Measurements from ENCODE around the gene KCNN1. TPM values are rescaled to one million over a fixed set of nuclear protein-coding genes. Genes with fewer than 3 reads are reported as not detected.

Gene KCNN1
- total and polyA plus RNA-seq, 9 of the 15 experiments (the other 6 are each of a cell fraction or from before 2014, with no cell fraction given), result 0.01 to 6.2 (median 0.72) TPM

DNA sequence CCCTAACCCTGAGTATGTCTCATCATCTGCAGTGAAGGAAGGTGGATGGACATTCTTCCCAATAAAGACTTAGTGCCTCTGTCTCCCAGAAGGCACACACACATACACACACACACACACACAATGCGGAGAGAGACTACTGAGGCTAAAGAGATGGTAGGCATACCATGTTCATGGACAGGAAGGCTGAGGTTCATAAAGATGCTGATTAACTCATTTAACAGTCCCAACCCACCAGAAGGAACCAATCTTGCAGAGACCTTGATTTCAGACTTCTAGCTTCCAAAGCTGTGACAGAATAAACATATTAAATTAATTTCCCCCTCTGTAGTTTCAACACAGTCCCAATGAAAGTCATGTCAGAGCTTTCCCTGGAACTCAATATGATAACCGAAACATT lies 74.1 kb downstream of the KCNN1 start:
- H3K4me2 ChIP-seq (ENCODE audit: insufficient read depth, low read length), result no peak overlapping the region
- no peak overlapping the region for H3K27ac ChIP-seq (ENCODE audit: extremely low read depth, low read depth, low read length)
- ChIA-PET POLR2A (interaction anchor here (0.6 kb wide), 1 partner anchor 14 kb away, joined by 3 read pairs; no protein-coding TSS in a partner anchor), CTCF (ENCODE audit: low intra/inter-chr PET ratio) (no interaction called here)
- no peak overlapping the region for H3K9ac ChIP-seq (ENCODE audit: insufficient read depth in 1 of 2, low read depth in 2 of 2, low read length in 2 of 2)
- FAIRE-seq, result no peak
- H3K4me1 ChIP-seq (replicated peaks in 1 of 2; ENCODE audit: control insufficient read depth in 2 of 2, insufficient read depth in 2 of 2, low read length in 2 of 2), result peaks cover 3 to 13% of the 10 kb centered on the region in 2 experiments; a peak in 3 of 5 replicates
- peaks cover 14 to 18% of the 10 kb centered on the region in 2 experiments for H3K27me3 ChIP-seq (ENCODE audit: control insufficient read depth in 2 of 2, insufficient read depth in 2 of 2, low read length in 2 of 2)
- intact Hi-C loops (cut with micrococcal nuclease), result no loop called here
- in situ Hi-C loops (cut with MboI), result no loop called here
- 0 out of 2 replicates have a peak, but pooled peaks cover 3% of the 10 kb centered on the region for H3K9me3 ChIP-seq (replicated peaks; ENCODE audit: control insufficient read depth, insufficient read depth, low read depth, low read length)
- ATAC-seq, result no peak
- H2AFZ ChIP-seq (ENCODE audit: low read depth, low read length), result no peak overlapping the region
- no peaks in the 10 kb centered on the region for H4K20me1 ChIP-seq (replicated peaks; ENCODE audit: control insufficient read depth, insufficient read depth, low read length)
- H3K36me3 ChIP-seq (ENCODE audit: control insufficient read depth, insufficient read depth, low read length), result no peaks in the 10 kb centered on the region
- no peaks in the 10 kb centered on the region for H3K9me1 ChIP-seq (ENCODE audit: control insufficient read depth, insufficient read depth, low read length)
- BruUV-seq (replicated peaks), result no TSS peak
- 5% methylated on average over 2 of the region's 2 CpGs for WGBS (ENCODE audit: insufficient coverage, low coverage, missing lambda C conversion rate)
- H3K4me3 ChIP-seq, result no peak overlapping the region
- no peak for DNase-seq (ENCODE audit: extremely low read depth in 1 of 4, low spot score in 3 of 4)
- H3K79me2 ChIP-seq (ENCODE audit: control insufficient read depth, insufficient read depth, low read length), result no peaks in the 10 kb centered on the region
- TF ChIP-seq TAF15 (IDR thresholded peaks at IDR 0.05; ENCODE audit: low read depth, low read length), result no peak
- no peak for TF ChIP-seq BCOR (IDR thresholded peaks at IDR 0.05)
- no peak for TF ChIP-seq RBBP5 (IDR thresholded peaks at IDR 0.05; ENCODE audit: borderline replicate concordance, insufficient read depth, low read length, poor library complexity, severe bottlenecking)
- TF ChIP-seq, protein P1, sequence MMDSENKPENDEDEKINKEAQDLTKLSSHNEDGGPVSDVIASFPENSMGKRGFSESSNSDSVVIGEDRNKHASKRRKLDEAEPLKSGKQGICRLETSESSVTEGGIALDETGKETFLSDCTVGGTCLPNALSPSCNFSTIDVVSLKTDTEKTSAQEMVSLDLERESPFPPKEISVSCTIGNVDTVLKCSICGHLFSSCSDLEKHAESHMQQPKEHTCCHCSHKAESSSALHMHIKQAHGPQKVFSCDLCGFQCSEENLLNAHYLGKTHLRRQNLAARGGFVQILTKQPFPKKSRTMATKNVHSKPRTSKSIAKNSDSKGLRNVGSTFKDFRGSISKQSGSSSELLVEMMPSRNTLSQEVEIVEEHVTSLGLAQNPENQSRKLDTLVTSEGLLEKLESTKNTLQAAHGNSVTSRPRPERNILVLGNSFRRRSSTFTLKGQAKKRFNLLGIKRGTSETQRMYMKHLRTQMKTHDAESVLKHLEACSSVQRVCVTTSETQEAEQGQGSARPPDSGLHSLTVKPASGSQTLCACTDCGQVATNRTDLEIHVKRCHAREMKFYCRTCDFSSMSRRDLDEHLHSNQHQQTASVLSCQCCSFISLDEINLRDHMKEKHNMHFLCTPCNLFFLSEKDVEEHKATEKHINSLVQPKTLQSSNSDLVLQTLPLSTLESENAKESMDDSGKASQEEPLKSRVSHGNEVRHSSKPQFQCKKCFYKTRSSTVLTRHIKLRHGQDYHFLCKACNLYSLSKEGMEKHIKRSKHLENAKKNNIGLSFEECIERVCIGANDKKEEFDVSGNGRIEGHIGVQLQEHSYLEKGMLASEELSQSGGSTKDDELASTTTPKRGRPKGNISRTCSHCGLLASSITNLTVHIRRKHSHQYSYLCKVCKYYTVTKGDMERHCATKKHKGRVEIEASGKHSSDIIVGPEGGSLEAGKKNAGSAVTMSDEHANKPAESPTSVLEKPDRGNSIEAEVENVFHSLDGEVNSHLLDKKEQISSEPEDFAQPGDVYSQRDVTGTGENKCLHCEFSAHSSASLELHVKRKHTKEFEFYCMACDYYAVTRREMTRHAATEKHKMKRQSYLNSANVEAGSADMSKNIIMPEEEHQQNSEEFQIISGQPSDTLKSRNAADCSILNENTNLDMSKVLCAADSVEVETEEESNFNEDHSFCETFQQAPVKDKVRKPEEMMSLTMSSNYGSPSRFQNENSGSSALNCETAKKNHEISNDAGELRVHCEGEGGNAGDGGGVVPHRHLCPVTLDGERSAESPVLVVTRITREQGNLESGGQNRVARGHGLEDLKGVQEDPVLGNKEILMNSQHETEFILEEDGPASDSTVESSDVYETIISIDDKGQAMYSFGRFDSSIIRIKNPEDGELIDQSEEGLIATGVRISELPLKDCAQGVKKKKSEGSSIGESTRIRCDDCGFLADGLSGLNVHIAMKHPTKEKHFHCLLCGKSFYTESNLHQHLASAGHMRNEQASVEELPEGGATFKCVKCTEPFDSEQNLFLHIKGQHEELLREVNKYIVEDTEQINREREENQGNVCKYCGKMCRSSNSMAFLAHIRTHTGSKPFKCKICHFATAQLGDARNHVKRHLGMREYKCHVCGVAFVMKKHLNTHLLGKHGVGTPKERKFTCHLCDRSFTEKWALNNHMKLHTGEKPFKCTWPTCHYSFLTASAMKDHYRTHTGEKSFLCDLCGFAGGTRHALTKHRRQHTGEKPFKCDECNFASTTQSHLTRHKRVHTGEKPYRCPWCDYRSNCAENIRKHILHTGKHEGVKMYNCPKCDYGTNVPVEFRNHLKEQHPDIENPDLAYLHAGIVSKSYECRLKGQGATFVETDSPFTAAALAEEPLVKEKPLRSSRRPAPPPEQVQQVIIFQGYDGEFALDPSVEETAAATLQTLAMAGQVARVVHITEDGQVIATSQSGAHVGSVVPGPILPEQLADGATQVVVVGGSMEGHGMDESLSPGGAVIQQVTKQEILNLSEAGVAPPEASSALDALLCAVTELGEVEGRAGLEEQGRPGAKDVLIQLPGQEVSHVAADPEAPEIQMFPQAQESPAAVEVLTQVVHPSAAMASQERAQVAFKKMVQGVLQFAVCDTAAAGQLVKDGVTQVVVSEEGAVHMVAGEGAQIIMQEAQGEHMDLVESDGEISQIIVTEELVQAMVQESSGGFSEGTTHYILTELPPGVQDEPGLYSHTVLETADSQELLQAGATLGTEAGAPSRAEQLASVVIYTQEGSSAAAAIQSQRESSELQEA (IDR thresholded peaks at IDR 0.05; ENCODE audit: low read depth), result no peak
- no peak for TF ChIP-seq ZNF696 (CRISPR knock-in tag; conservative IDR thresholded peaks at IDR 0.05)
- TF ChIP-seq, protein P2, sequence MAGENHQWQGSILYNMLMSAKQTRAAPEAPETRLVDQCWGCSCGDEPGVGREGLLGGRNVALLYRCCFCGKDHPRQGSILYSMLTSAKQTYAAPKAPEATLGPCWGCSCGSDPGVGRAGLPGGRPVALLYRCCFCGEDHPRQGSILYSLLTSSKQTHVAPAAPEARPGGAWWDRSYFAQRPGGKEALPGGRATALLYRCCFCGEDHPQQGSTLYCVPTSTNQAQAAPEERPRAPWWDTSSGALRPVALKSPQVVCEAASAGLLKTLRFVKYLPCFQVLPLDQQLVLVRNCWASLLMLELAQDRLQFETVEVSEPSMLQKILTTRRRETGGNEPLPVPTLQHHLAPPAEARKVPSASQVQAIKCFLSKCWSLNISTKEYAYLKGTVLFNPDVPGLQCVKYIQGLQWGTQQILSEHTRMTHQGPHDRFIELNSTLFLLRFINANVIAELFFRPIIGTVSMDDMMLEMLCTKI (IDR thresholded peaks at IDR 0.05; ENCODE audit: partially characterized antibody), result no peak
- TF ChIP-seq SP2 (IDR thresholded peaks at IDR 0.05; ENCODE audit: extremely low read depth, low read depth, low read length, poor library complexity, severe bottlenecking), result no peak
- TF ChIP-seq ZBTB9 (CRISPR knock-in tag; IDR thresholded peaks at IDR 0.05), result no peak
- TF ChIP-seq, protein P3, sequence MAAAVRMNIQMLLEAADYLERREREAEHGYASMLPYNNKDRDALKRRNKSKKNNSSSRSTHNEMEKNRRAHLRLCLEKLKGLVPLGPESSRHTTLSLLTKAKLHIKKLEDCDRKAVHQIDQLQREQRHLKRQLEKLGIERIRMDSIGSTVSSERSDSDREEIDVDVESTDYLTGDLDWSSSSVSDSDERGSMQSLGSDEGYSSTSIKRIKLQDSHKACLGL (CRISPR knock-in tag; IDR thresholded peaks at IDR 0.05; ENCODE audit: borderline replicate concordance, poor library complexity, severe bottlenecking), result no peak
- TF ChIP-seq RBM22 (IDR thresholded peaks at IDR 0.05; ENCODE audit: low read depth, low read length, poor library complexity, severe bottlenecking), result no peak

Data from K562 (cell line).